OCI-LY1 (cell line): ENCODE results near the gene IQSEC1.

Experiments
- H2AFZ ChIP-seq: fragments of 200-600 bp; sonication (generic), shearing (Covaris generic); 2 replicates; pipeline ENCODE4 v1.6.0; 2014; ENCODE audit warnings: antibody characterized with exemption, mild to moderate bottlenecking, low read length
- H3F3A ChIP-seq: fragments of 200-600 bp; sonication (generic), shearing (Covaris generic); 2 replicates; pipeline ENCODE4 v1.6.0; 2014; ENCODE audit warnings: mild to moderate bottlenecking, antibody characterized with exemption, low read length, moderate library complexity; ENCODE audit not compliant: insufficient read depth
- H3K27ac ChIP-seq: fragments of 200-600 bp; sonication (generic); 2 replicates; pipeline ENCODE4 v1.5.1; 2014; ENCODE audit warnings: low read length, mixed run types, mild to moderate bottlenecking, low read depth; ENCODE audit not compliant: poor library complexity, severe bottlenecking
- H3K27me3 ChIP-seq: fragments of 200-600 bp; sonication (generic); 2 replicates; pipeline ENCODE4 v1.6.0; 2014; ENCODE audit warnings: antibody characterized with exemption, mild to moderate bottlenecking, low read length, moderate library complexity; ENCODE audit not compliant: insufficient read depth
- H3K36me3 ChIP-seq: fragments of 200-600 bp; sonication (generic); 2 replicates; pipeline ENCODE4 v1.6.1; 2014; ENCODE audit warnings: mild to moderate bottlenecking, antibody characterized with exemption, low read length, moderate library complexity, mixed read lengths; ENCODE audit not compliant: insufficient read depth
- H3K4me1 ChIP-seq: fragments of 200-600 bp; sonication (generic); 2 replicates; pipeline ENCODE4 v1.5.1; 2014; ENCODE audit warnings: mild to moderate bottlenecking, low read length, moderate library complexity; ENCODE audit not compliant: insufficient read depth, severe bottlenecking
- H3K4me2 ChIP-seq: fragments of 200-600 bp; sonication (generic), shearing (Covaris generic); 2 replicates; pipeline ENCODE4 v1.6.1; 2014; ENCODE audit warnings: low read length
- H3K4me3 ChIP-seq: fragments of 200-600 bp; sonication (generic); 2 replicates; pipeline ENCODE4 v1.5.1; 2014; ENCODE audit warnings: low read length, low read depth, mild to moderate bottlenecking, mixed read lengths; ENCODE audit not compliant: poor library complexity, severe bottlenecking
- H3K79me2 ChIP-seq: fragments of 200-600 bp; shearing (Covaris generic); 2 replicates; pipeline ENCODE4 v1.6.1; 2016; ENCODE audit warnings: mixed run types, low read length, mixed read lengths; ENCODE audit not compliant: insufficient read depth
- H3K9ac ChIP-seq: fragments of 200-600 bp; sonication (generic), shearing (Covaris generic); 2 replicates; pipeline ENCODE4 v1.6.1; 2014; ENCODE audit warnings: mild to moderate bottlenecking, low read length, mixed read lengths
- H3K9me2 ChIP-seq: fragments of 200-600 bp; sonication (generic), shearing (Covaris generic); 2 replicates; pipeline ENCODE4 v1.6.1; 2014; ENCODE audit warnings: low read depth, mild to moderate bottlenecking, low read length, mixed read lengths
- H3K9me3 ChIP-seq: fragments of 200-600 bp; shearing (Covaris generic); 2 replicates; pipeline ENCODE4 v1.6.1; 2014; ENCODE audit warnings: low read length, mixed read lengths
- H4K20me1 ChIP-seq: fragments of 200-600 bp; sonication (generic), shearing (Covaris generic); 2 replicates; pipeline ENCODE4 v1.6.0; 2016; ENCODE audit warnings: mild to moderate bottlenecking, low read length; ENCODE audit not compliant: insufficient read depth
- CTCF ChIP-seq: fragments of 200-600 bp; sonication (generic), shearing (Covaris generic); IDR thresholded peaks from 2 replicates; pipeline ENCODE4 v1.5.1; 2017; ENCODE audit warnings: mild to moderate bottlenecking, antibody characterized with exemption, low read length, moderate library complexity, mixed read lengths
- EZH2 ChIP-seq: fragments of 200-600 bp; sonication (generic), shearing (Covaris generic); IDR thresholded peaks from 2 replicates; pipeline ENCODE4 v1.8.0; 2017; ENCODE audit warnings: borderline replicate concordance, mixed run types, mild to moderate bottlenecking, antibody characterized with exemption, low read length, moderate library complexity, mixed read lengths

Gene IQSEC1

GRCh38 chr3:13020159-13020750, 53.0 kb downstream of the IQSEC1 start:
- Histone ChIP-seq H3K4me2 (no peak overlapping the region), H3K36me3 (no peaks in the 10 kb centered on the region), H3K27ac (no peak overlapping the region), H3F3A (no peaks in the 10 kb centered on the region), H3K9ac (no peak overlapping the region), H3K79me2 (no peaks in the 10 kb centered on the region), H2AFZ (no peak overlapping the region), H3K9me3 (no peaks in the 10 kb centered on the region), H3K4me1 (peaks cover 14% of the 10 kb centered on the region), H3K4me3 (no peak overlapping the region), H4K20me1 (no peaks in the 10 kb centered on the region), H3K9me2 (no peaks in the 10 kb centered on the region), H3K27me3 (peaks cover 8% of the 10 kb centered on the region)
- no peak for TF ChIP-seq CTCF
- TF ChIP-seq EZH2, result no peak

GRCh38 chr3:13019243-13020095, 53.8 kb downstream of the IQSEC1 start:
- no peak overlapping the region for H3K4me3 ChIP-seq
- H2AFZ ChIP-seq, result no peak overlapping the region
- H3K27ac ChIP-seq, result no peak overlapping the region
- no peaks in the 10 kb centered on the region for H3K79me2 ChIP-seq
- no peaks in the 10 kb centered on the region for H4K20me1 ChIP-seq
- peaks cover 8% of the 10 kb centered on the region for H3K27me3 ChIP-seq
- no peaks in the 10 kb centered on the region for H3K9me3 ChIP-seq
- no peak overlapping the region for H3K9ac ChIP-seq
- H3K4me2 ChIP-seq, result no peak overlapping the region
- peaks cover 22% of the 10 kb centered on the region for H3K4me1 ChIP-seq
- no peaks in the 10 kb centered on the region for H3F3A ChIP-seq
- no peaks in the 10 kb centered on the region for H3K36me3 ChIP-seq
- H3K9me2 ChIP-seq, result no peaks in the 10 kb centered on the region
- TF ChIP-seq EZH2, result no peak

GRCh38 chr3:13018561-13019242, 54.5 kb downstream of the IQSEC1 start:
- TF ChIP-seq EZH2, result no peak
- no peak for TF ChIP-seq CTCF
- no peak overlapping the region for H3K9ac ChIP-seq

More at GRCh38 chr3:13018561-13019242, 54.5 kb downstream of the IQSEC1 start:
- no peaks in the 10 kb centered on the region for H3F3A ChIP-seq
- H3K27ac ChIP-seq, result no peak overlapping the region
- H3K4me1 ChIP-seq, result peaks cover 27% of the 10 kb centered on the region
- H3K4me2 ChIP-seq, result no peak overlapping the region
- H3K4me3 ChIP-seq, result no peak overlapping the region
- no peaks in the 10 kb centered on the region for H4K20me1 ChIP-seq
- H3K9me2 ChIP-seq, result no peaks in the 10 kb centered on the region
- H2AFZ ChIP-seq, result no peak overlapping the region
- H3K79me2 ChIP-seq, result no peaks in the 10 kb centered on the region
- H3K36me3 ChIP-seq, result no peaks in the 10 kb centered on the region
- H3K27me3 ChIP-seq, result peaks cover 8% of the 10 kb centered on the region
- H3K9me3 ChIP-seq, result no peaks in the 10 kb centered on the region
